NB4 (cell line): ENCODE measurements around the gene PHRF1.

Experiments
- POLR2A ChIP-seq: IDR thresholded peaks from 2 replicates; pipeline ENCODE4 v1.6.1; 2011; ENCODE audit warnings: mild to moderate bottlenecking; ENCODE audit not compliant: insufficient read length; ENCODE audit errors: extremely low read depth
- TF ChIP-seq, protein P1 (sequence below): IDR thresholded peaks from one replicate; pipeline ENCODE4 v1.5.1; 2012; ENCODE audit warnings: low read depth, low read length

DNA sequence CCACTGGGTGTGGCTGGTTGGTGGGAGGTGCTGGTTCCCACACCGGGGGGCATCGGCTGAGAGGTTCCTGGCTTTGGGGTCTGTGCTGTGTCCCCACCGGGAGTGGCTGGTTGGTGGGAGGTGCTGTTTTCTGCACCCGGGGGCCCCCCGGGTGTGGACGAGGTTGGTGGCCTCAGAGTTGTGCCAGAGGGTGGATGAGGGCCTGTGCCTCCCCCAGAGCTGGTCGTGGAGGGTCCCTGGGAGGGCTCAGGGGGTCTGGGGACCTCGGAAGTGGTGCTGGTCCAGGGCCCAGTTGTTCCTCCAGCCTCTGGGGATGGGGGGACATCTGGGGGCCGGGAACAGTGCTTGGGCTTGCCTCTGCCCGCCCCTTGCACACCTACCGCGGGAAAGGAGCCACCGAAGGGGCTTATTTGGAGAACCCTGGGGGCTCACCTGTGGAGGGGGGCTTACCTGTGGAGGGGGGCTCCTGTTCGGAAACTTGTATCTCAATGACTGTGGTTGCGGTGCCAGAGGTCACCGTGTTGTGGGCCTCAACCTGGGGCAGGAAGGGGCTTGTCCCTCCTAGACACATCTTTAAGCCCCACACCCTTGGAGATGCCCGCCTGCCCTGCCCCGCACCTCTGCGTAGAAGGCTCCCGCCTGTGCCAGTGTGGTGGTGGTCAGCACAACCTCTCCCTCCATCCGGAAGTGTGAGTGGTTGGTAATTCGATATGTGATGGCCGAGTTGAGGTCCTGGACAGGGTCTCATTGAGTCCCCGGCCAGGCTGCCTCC is 42.8 kb downstream of the PHRF1 start:
- TF ChIP-seq, protein P1, sequence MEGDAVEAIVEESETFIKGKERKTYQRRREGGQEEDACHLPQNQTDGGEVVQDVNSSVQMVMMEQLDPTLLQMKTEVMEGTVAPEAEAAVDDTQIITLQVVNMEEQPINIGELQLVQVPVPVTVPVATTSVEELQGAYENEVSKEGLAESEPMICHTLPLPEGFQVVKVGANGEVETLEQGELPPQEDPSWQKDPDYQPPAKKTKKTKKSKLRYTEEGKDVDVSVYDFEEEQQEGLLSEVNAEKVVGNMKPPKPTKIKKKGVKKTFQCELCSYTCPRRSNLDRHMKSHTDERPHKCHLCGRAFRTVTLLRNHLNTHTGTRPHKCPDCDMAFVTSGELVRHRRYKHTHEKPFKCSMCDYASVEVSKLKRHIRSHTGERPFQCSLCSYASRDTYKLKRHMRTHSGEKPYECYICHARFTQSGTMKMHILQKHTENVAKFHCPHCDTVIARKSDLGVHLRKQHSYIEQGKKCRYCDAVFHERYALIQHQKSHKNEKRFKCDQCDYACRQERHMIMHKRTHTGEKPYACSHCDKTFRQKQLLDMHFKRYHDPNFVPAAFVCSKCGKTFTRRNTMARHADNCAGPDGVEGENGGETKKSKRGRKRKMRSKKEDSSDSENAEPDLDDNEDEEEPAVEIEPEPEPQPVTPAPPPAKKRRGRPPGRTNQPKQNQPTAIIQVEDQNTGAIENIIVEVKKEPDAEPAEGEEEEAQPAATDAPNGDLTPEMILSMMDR = no peak
- TF ChIP-seq POLR2A = no peak
